NK-92 (cell line): ENCODE measurements around the gene TTC28.

Experiments used
- DNase-seq: peaks from one replicate; lab custom pipeline; 2025; ENCODE audit not compliant: unreplicated experiment; lab: John Stamatoyannopoulos, UW

Gene TTC28

DNA sequence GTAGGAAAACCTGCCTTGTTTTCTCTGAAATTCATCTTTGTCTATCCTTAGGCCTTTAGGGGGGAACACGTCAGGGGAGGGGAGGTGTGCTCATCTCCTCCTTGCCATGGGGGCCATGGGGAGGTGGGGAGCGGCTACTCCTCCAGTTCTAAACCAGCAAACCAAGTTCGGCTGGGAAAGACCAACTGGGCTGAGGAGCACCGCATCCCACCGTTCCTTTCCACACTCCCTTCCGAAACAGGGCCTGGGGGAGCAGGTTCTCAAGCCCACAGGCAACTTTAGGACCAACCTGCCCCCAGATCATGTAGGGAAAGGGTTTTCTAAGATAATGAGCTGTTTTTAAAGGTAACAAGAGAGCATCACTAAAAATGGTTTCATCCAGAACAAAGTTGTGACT, 683.1 kb downstream of the TTC28 start:
- no peak for DNase-seq

- DNase-seq: no peak
These were observed 683.7 kb downstream of the TTC28 start for GRCh38 chr22:27995801-27996528.

- DNase-seq: no peak
These were observed 684.9 kb downstream of the TTC28 start for GRCh38 chr22:27994481-27995331.

DNA sequence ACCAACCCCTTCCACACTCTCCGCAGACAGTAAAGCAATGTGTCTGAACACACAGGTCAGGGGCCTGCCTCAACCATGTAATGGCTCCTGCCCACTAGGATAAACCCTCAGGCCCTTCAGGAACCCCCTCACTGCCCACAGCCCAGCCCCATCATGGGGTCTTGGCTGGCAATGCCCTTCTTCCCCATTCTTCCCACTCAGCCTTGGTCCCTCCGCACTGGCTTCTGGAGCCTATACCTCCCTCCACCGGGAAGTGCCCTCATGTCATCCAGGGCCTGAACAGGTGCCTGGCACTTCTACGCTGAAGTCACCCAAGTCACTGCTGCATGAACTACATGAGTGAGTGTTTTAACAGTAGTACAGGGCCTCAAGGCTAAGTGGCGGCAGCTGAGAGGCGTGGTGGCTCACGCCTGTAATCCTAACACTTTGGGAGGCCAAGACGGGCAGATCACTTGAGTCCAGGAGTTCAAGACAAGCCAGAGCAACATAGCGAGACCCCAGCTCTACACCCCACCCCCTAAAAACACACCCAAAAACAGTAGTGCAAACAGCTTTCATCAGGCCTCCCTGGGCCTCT, 685.8 kb downstream of the TTC28 start:
- DNase-seq: no peak

DNA sequence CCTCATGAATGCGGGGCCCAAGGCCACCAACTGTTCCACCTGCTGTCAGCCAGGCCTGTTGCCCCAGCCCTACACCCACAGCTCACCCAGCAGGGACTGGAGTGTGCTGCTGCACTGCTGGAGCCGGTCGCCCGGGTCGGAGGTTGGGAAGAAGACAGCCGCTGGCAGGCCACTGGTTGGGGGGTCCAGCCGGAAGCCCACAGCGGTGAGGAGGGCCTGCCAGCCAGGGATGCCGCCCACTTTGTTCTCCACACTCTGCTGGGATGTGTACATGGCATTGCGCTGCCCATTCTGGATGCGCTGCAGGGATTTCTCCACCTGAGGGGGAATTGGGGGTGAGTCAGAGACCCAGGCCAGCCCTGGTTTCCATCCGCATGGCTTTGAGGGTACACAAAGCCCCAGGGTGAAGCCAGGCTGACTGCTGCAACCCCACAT, 686.4 kb downstream of the TTC28 start:
- DNase-seq: no peak

GRCh38 chr22:27992294-27993165, 687.1 kb downstream of the TTC28 start:
- DNase-seq: no peak

GRCh38 chr22:27991586-27992293, 687.9 kb downstream of the TTC28 start:
- DNase-seq: no peak

- DNase-seq: no peak
These were observed 688.8 kb downstream of the TTC28 start for GRCh38 chr22:27990879-27991278.

DNA sequence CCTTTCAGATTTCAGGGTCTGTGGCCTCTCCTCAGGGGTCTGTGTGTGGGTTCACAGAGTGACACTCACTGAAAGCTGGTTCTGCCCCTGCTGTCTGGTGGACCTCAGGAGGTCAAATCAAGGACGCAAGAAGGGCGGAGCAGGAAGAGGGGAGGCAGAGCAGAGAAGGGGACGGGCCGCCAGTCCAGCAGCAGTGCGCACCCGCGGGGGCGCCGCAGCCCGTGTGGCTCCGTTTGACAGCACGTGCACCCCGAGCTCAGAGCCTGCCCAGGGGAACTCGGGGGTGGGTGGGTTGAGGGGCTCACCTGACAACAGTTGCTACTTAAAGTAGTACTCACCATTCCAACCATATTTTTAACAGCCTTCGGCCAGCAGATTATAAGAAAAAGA, 689.2 kb downstream of the TTC28 start:
- no peak for DNase-seq

DNA sequence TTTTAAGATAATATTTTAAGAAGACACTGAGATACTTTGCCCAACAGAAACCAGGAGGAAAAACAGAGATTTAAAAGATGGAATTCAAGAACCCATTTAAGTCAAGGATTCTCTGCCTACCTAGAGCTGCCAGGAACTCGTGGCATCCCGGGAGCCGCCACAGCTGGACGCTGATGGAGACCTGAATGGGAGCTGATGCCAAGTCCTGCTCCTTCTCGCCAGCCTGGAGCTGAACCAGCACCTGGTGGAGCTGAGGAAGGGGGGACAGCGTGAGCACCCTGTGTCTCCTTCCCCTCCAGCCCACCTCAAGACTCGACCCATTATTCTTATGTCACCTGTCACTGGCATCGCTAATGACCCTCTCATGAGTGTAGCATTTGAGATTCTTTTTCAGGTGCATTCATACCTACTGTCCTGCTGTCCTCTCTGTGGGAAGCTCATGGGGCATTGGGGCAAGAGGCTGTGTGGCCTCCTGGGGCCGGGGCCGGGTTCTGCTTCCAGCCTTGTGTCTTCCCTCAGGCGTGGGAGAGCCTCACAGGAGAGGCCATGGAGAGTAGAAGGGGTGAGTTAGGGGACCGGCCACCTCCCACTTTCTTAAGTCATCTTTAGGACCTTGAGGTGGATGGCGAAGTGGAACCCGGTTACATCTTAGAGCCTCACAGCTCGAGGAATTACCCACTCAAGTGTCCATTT, 689.7 kb downstream of the TTC28 start:
- no peak for DNase-seq

- DNase-seq: no peak
These were observed 690.9 kb downstream of the TTC28 start for GRCh38 chr22:27988704-27989103.

GRCh38 chr22:27987557-27987956, 692.1 kb downstream of the TTC28 start:
- no peak for DNase-seq

DNA sequence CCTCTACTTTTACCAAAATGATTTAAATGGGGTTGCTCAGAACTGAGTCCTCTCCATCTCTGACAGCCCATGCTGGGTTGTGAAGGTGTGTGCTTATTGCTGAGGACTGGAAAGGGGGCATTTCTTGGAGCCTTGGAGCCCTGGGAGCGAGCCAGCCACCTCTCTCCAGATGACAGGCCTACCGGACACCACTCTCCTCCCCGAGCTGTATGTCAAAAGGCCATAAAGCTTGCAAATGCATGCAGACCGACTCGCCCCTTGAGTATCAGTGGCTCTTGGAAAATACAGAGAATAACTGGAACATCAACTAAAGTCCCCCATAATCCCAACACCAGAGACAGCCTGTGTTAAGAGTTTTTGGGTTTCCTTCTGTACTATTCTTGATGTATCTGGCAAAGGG, 692.7 kb downstream of the TTC28 start:
- no peak for DNase-seq

- no peak for DNase-seq
These were observed 693.2 kb downstream of the TTC28 start for GRCh38 chr22:27986459-27986858.

GRCh38 chr22:27985323-27986275, 694.0 kb downstream of the TTC28 start:
- DNase-seq: no peak

GRCh38 chr22:27984723-27985122, 694.9 kb downstream of the TTC28 start:
- no peak for DNase-seq

GRCh38 chr22:27984001-27984695, 695.5 kb downstream of the TTC28 start:
- no peak for DNase-seq

- DNase-seq: no peak
These were observed 696.3 kb downstream of the TTC28 start for GRCh38 chr22:27983361-27983791.
